Retinal pigment epithelial cell (primary cell): ENCODE results near the gene TAF6.

Source experiments
- DNase-seq: peaks from one replicate; pipeline ENCODE4 v3.0.0-alpha.2; 2010; ENCODE audit warnings: low read depth
- H3K4me3 ChIP-seq: 2 replicates; pipeline ENCODE4 v1.5.1; 2011; ENCODE audit warnings: mild to moderate bottlenecking, low read length, control low read depth, moderate library complexity
- CTCF ChIP-seq: conservative IDR thresholded peaks from 2 replicates; pipeline ENCODE4 v1.5.1; 2011; ENCODE audit warnings: low read depth, low read length, control low read depth, inconsistent platforms

Gene TAF6

GRCh38 chr7:100105534-100105933 is 13.6 kb downstream of the TAF6 start:
- TF ChIP-seq CTCF = no peak
- H3K4me3 ChIP-seq = no peak overlapping the region
- no peak for DNase-seq

GRCh38 chr7:100102950-100103840 is 16.0 kb downstream of the TAF6 start:
- TF ChIP-seq CTCF = no peak
- H3K4me3 ChIP-seq = no peak overlapping the region
- DNase-seq = no peak

GRCh38 chr7:100101016-100101862 is 17.9 kb downstream of the TAF6 start, which contains the start of the genes AP4M1 and MCM7:
AP4M1 (plus strand) TSS chr7:100101643; CDS start chr7:100101715, 72 bp downstream.
MCM7 (minus strand) TSS chr7:100101397; CDS start chr7:100101294, 103 bp downstream.
- DNase-seq = peak; percentile 97
- peak within 1 kb of the TSS; percentile 94 for H3K4me3 ChIP-seq
- TF ChIP-seq CTCF = no peak

GRCh38 chr7:100100420-100101015 is 18.6 kb downstream of the TAF6 start:
- peak; percentile 94 for DNase-seq
- no peak for TF ChIP-seq CTCF
- peak overlapping the region; percentile 94 for H3K4me3 ChIP-seq

- peak overlapping the region; percentile 94 for H3K4me3 ChIP-seq
- TF ChIP-seq CTCF = no peak
- DNase-seq = no peak
Observed at GRCh38 chr7:100099452-100099851, 19.7 kb downstream of the TAF6 start.

GRCh38 chr7:100098913-100099312 is 20.2 kb downstream of the TAF6 start:
- no peak for DNase-seq
- TF ChIP-seq CTCF = no peak
- H3K4me3 ChIP-seq = peak overlapping the region; percentile 94
